Smooth muscle cell (in vitro differentiated cells): Measurements from ENCODE around the gene GAGE2A. TPM values are rescaled to one million over a fixed set of nuclear protein-coding genes. Genes with fewer than 3 reads are reported as not detected.
A peak's percentile ranks its signal among the peaks of the same experiment; 100 is the strongest.
"Not testable (repeated sequence)": the region's sequence is repeated elsewhere in the genome, so short reads cannot be mapped to it uniquely, and the experiment has no call there.

Experiments used
- DNase-seq: peaks from one replicate; lab custom pipeline; 2025; ENCODE audit not compliant: unreplicated experiment; lab: John Stamatoyannopoulos, UW
- H2AFZ ChIP-seq: fragments of 200-600 bp; sonication (generic); 2 replicates; pipeline ENCODE4 v1.6.0; 2016; ENCODE audit warnings: antibody characterized with exemption, low read depth, mild to moderate bottlenecking
- H3F3A ChIP-seq: fragments of 200-600 bp; sonication (generic); 2 replicates; pipeline ENCODE4 v1.6.0; 2017; ENCODE audit warnings: antibody characterized with exemption, low read depth
- H3K27ac ChIP-seq: fragments of 200-600 bp; sonication (generic); 2 replicates; pipeline ENCODE4 v1.5.1; 2016; ENCODE audit warnings: low read depth, mild to moderate bottlenecking
- H3K27me3 ChIP-seq: fragments of 200-600 bp; sonication (generic); 2 replicates; pipeline ENCODE4 v1.6.1; 2016; ENCODE audit warnings: low read depth, mild to moderate bottlenecking
- H3K36me3 ChIP-seq: fragments of 200-600 bp; sonication (generic); 2 replicates; pipeline ENCODE4 v1.5.1; 2016; ENCODE audit warnings: low read depth
- H3K4me1 ChIP-seq: fragments of 200-600 bp; sonication (generic); 2 replicates; pipeline ENCODE4 v1.5.1; 2016; ENCODE audit warnings: low read depth
- H3K4me2 ChIP-seq: fragments of 200-600 bp; sonication (generic); 2 replicates; pipeline ENCODE4 v1.6.0; 2016; ENCODE audit warnings: mild to moderate bottlenecking
- H3K4me3 ChIP-seq: fragments of 200-600 bp; sonication (generic); 2 replicates; pipeline ENCODE4 v1.5.1; 2016; ENCODE audit warnings: mild to moderate bottlenecking
- H3K79me2 ChIP-seq: fragments of 200-600 bp; sonication (generic); 2 replicates; pipeline ENCODE4 v1.6.0; 2016; ENCODE audit warnings: low read depth, mild to moderate bottlenecking
- H3K9ac ChIP-seq: fragments of 200-600 bp; sonication (generic); 2 replicates; pipeline ENCODE4 v1.6.0; 2016; ENCODE audit warnings: low read depth
- H3K9me3 ChIP-seq: fragments of 200-600 bp; sonication (generic); replicated peaks from 2 replicates; pipeline ENCODE4 v1.5.1; 2016; ENCODE audit warnings: low read depth
- H4K20me1 ChIP-seq: fragments of 200-600 bp; sonication (generic); 2 replicates; pipeline ENCODE4 v1.6.0; 2016; ENCODE audit warnings: low read depth
- CTCF ChIP-seq: fragments of 200-600 bp; sonication (generic); IDR thresholded peaks from 2 replicates; pipeline ENCODE4 v1.5.1; 2017; ENCODE audit warnings: borderline replicate concordance, mild to moderate bottlenecking, antibody characterized with exemption; ENCODE audit not compliant: insufficient read depth, poor library complexity, severe bottlenecking
- WGBS: methylation state at CpG from one replicate; pipeline ENCODE4 v1.1.7; 2016; ENCODE audit warnings: low lambda C conversion rate; 5-methylcytosine and 5-hydroxymethylcytosine counted together
- polyA plus RNA-seq: library from polyadenylated mRNA; unstranded; fragments of >200 nt; fragmentation: Nextera tagmentation; extraction: Ambion mirVana; gene quantifications from 2 replicates; pipeline ENCODE4 v1.2.1, GENCODE V29; 2016
- total RNA-seq: library from RNA; depleted of rRNA; stranded (reverse); fragments of >200 nt; gene quantifications from 2 replicates; pipeline ENCODE4 v1.2.3, GENCODE V29; 2014

The GAGE2A gene
- total and polyA plus RNA-seq, 2 experiments from 2014 or later = not detected

GRCh38 chrX:49589769-49590478 is 628 bp downstream of the GAGE2A start:
- DNase-seq = not testable (repeated sequence)

GRCh38 chrX:49590488-49590887 is 1.2 kb downstream of the GAGE2A start:
- H3K36me3 ChIP-seq, H3K79me2 ChIP-seq, H3K4me1 ChIP-seq, H4K20me1 ChIP-seq, H3K27me3 ChIP-seq, H3K9me3 ChIP-seq, H3F3A ChIP-seq, H3K4me3 ChIP-seq, H3K9ac ChIP-seq, DNase-seq, H3K27ac ChIP-seq, H3K4me2 ChIP-seq, H2AFZ ChIP-seq: not testable (repeated sequence)
- WGBS = 89% methylated on average over 14 of the region's 17 CpGs

More at GRCh38 chrX:49589769-49590478, 628 bp downstream of the GAGE2A start:
- H3K79me2 ChIP-seq, H3K36me3 ChIP-seq, H3K4me1 ChIP-seq, H3K9me3 ChIP-seq, H3K9ac ChIP-seq, H2AFZ ChIP-seq, H3K4me2 ChIP-seq, H3K27me3 ChIP-seq, H3K27ac ChIP-seq, H4K20me1 ChIP-seq, H3F3A ChIP-seq, H3K4me3 ChIP-seq: not testable (repeated sequence)
- 92% methylated on average over 31 of the region's 37 CpGs for WGBS

- not testable (repeated sequence) for H3K79me2 ChIP-seq, H3K4me2 ChIP-seq, H3K27ac ChIP-seq, DNase-seq, H3K4me3 ChIP-seq, H3K36me3 ChIP-seq, H2AFZ ChIP-seq, H3K4me1 ChIP-seq, H3F3A ChIP-seq, H3K27me3 ChIP-seq, H4K20me1 ChIP-seq, H3K9ac ChIP-seq, H3K9me3 ChIP-seq
- WGBS = no CpG with 5 or more reads among the region's 16 CpGs
These were observed 9.4 kb downstream of the GAGE2A start, which contains the start of gene GAGE1 for GRCh38 chrX:49598720-49599119. TSS of gene GAGE1 (plus strand) at chrX:49599020. CDS start at chrX:49600175, 1,155 bp downstream.

- no peaks in the 10 kb centered on the region for H3K9me3 ChIP-seq
- no peaks in the 10 kb centered on the region for H3K4me1 ChIP-seq
- H3K36me3 ChIP-seq = no peaks in the 10 kb centered on the region
- H2AFZ ChIP-seq = no peak overlapping the region
- no peaks in the 10 kb centered on the region for H3K79me2 ChIP-seq
- no peak overlapping the region for H3K9ac ChIP-seq
- WGBS = 43% methylated on average over 7 of the region's 7 CpGs
- H3F3A ChIP-seq = no peaks in the 10 kb centered on the region
- DNase-seq = no peak
- H3K4me2 ChIP-seq = peak overlapping the region; percentile 19
- no peaks in the 10 kb centered on the region for H3K27me3 ChIP-seq
- no peaks in the 10 kb centered on the region for H4K20me1 ChIP-seq
- no peak for TF ChIP-seq CTCF
- no peak overlapping the region for H3K27ac ChIP-seq
- H3K4me3 ChIP-seq = no peak overlapping the region
These were observed 21.5 kb downstream of the GAGE2A start for GRCh38 chrX:49610718-49611310.

GRCh38 chrX:49618574-49618973 is 29.3 kb downstream of the GAGE2A start:
- no peak for DNase-seq
- no peak overlapping the region for H3K9ac ChIP-seq
- H3F3A ChIP-seq = no peaks in the 10 kb centered on the region
- no peaks in the 10 kb centered on the region for H3K36me3 ChIP-seq
- no peaks in the 10 kb centered on the region for H4K20me1 ChIP-seq
- H3K4me2 ChIP-seq = no peak overlapping the region
- no peak overlapping the region for H2AFZ ChIP-seq
- no peaks in the 10 kb centered on the region for H3K79me2 ChIP-seq
- no peak overlapping the region for H3K4me3 ChIP-seq
- H3K27me3 ChIP-seq = no peaks in the 10 kb centered on the region
- no peaks in the 10 kb centered on the region for H3K4me1 ChIP-seq
- H3K9me3 ChIP-seq = no peaks in the 10 kb centered on the region
- no peak overlapping the region for H3K27ac ChIP-seq
- 84% methylated on average over 2 of the region's 2 CpGs for WGBS
- no peak for TF ChIP-seq CTCF
